Muscle of leg (tissue), 11 donors: ENCODE measurements around the gene PPM1A. TPM values are rescaled to one million over a fixed set of nuclear protein-coding genes. Genes with fewer than 3 reads are reported as not detected.

Experiments used
- DNase-seq: peaks from one replicate; pipeline ENCODE4 v3.0.0; 2013
- H3K27ac ChIP-seq: one replicate; pipeline ENCODE4 v1.5.1; 2013; ENCODE audit warnings: mild to moderate bottlenecking, low read length, control low read depth
- H3K27me3 ChIP-seq: one replicate; pipeline ENCODE4 v1.6.1; 2013; ENCODE audit warnings: low read length; ENCODE audit not compliant: control insufficient read depth, insufficient read depth
- H3K36me3 ChIP-seq: one replicate; pipeline ENCODE4 v1.6.1; 2013; ENCODE audit warnings: low read length; ENCODE audit not compliant: control insufficient read depth, insufficient read depth
- H3K4me1 ChIP-seq: one replicate; pipeline ENCODE4 v1.6.1; 2013; ENCODE audit warnings: low read length; ENCODE audit not compliant: control insufficient read depth, insufficient read depth
- H3K4me3 ChIP-seq: one replicate; pipeline ENCODE4 v1.5.1; 2013; ENCODE audit warnings: low read length, control low read depth
- H3K9me3 ChIP-seq: replicated peaks from 2 replicates; pipeline ENCODE4 v1.6.1; 2013; ENCODE audit warnings: low read depth, low read length; ENCODE audit not compliant: control insufficient read depth
- WGBS: methylation state at CpG from one replicate; pipeline ENCODE4 v1.1.5; 2013; ENCODE audit warnings: missing lambda C conversion rate; ENCODE audit not compliant: insufficient coverage; 5-methylcytosine and 5-hydroxymethylcytosine counted together
- polyA plus RNA-seq, 8 donors: library from polyadenylated mRNA; unstranded; fragments of 120-200 nt; gene quantifications; one replicate each; pipeline versions ENCODE4 v1.2.1 to v1.2.3, GENCODE V29; 2013; ENCODE audit warnings: inconsistent platforms in 1 of 8, low replicate concordance in 1 of 8; ENCODE audit not compliant: insufficient read length in 8 of 8, insufficient read depth in 1 of 8
- total RNA-seq: library from RNA; stranded (reverse); fragments of 120-200 nt; gene quantifications from one replicate; pipeline ENCODE4 v1.2.4, GENCODE V29; 2013

The PPM1A gene
- total and polyA plus RNA-seq, 9 donors: 31.8 to 60.0 (median 54.4) TPM

DNA sequence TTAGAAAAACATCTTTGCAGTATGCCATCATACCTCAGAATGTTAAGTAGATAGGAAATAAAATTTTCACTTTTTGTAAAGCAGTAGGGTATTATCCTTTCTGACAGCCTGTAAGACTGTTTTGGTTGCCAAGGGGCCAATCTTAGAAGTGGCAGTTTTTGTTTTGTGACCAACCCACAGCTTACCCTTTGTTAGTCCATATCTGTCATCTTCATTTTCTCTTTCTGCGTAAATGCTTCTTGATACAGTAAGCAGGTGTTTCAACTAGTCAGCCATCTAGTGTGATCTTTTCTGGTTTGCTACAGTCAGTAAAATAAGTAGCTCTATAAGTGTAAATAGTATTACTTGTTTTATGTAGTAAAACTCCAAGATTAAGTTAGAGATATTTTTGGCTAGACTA lies 8.8 kb downstream of the PPM1A start:
- no CpG with 5 or more reads among the region's 1 CpG for WGBS

DNA sequence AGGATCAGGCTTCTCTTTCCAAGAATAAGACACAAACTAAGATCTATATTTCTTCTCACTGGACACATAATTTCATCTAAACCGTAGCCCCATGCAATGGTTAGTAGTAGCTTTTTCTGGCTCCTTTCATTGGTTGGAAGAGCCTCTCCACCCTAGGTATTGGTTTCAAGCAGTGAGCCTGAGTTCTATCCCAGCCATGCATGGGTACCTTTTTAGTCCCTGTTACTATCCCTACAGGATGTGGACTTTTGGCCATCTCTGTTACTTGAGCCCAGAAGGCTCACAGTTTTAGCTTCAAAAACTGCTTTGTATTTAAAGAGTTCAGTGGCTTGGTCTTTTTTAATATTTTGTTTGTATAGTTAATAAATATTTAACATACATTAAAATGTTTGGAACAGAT lies 16.1 kb downstream of the PPM1A start:
- Histone ChIP-seq H3K27ac (no peak overlapping the region), H3K36me3 (no peaks in the 10 kb centered on the region), H3K9me3 (peaks cover 22% of the 10 kb centered on the region), H3K4me1 (no peaks in the 10 kb centered on the region), H3K27me3 (no peaks in the 10 kb centered on the region), H3K4me3 (no peak overlapping the region)
- no peak for DNase-seq
- 80% methylated on average over 1 of the region's 1 CpG for WGBS

More for the DNA sequence above, 8.8 kb downstream of the PPM1A start:
- no peaks in the 10 kb centered on the region for H3K27me3 ChIP-seq
- no peak overlapping the region for H3K27ac ChIP-seq
- no peak overlapping the region for H3K4me3 ChIP-seq
- H3K36me3 ChIP-seq: no peaks in the 10 kb centered on the region
- peaks cover 3% of the 10 kb centered on the region for H3K9me3 ChIP-seq
- no peak for DNase-seq
- no peaks in the 10 kb centered on the region for H3K4me1 ChIP-seq

DNA sequence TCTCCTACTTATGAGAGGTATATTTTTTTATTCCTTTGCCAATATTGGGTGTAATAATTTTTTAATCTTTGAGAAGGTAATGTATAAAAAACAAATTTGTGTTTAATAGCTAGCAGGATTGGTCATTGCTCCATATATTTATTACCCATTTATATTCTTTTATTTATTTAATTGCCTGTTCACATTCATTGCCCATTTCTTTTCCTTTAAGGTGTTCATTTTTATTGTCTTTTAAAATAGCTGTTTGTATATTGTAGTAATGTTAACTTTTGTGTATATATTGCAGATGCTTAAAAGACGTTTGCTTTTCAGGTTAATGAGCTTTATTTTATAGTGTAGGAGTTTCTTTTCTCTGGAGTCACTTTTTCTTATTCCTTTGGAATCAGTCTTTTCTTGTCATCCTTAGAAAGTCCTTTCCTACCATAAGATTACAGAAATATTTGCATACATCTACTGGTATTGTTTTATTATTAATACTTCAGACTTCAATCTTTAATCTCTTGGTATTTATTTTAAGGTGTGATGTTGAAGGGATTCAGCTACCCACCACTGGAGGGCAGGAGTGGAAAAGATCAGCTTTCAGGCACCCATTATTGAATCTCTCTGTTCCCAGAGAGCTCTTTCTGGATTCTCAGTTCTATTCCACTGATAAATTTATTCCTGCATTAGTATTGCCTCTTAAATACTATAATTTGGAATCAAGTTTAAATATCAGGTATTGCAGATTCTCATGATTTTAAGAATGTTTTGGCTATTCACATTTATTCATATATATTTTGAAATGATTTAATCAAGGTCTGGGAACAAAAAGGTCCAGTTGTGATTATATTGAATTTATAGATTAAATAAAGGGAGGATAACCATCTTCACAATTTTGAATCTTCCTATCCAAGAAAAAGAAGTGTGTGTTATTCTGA lies 17.3 kb downstream of the PPM1A start:
- no peaks in the 10 kb centered on the region for H3K36me3 ChIP-seq
- DNase-seq: no peak
- WGBS: no CpG with 5 or more reads among the region's 1 CpG
- peaks cover 22% of the 10 kb centered on the region for H3K9me3 ChIP-seq
- H3K4me3 ChIP-seq: no peak overlapping the region
- no peak overlapping the region for H3K27ac ChIP-seq
- no peaks in the 10 kb centered on the region for H3K4me1 ChIP-seq
- H3K27me3 ChIP-seq: no peaks in the 10 kb centered on the region

DNA sequence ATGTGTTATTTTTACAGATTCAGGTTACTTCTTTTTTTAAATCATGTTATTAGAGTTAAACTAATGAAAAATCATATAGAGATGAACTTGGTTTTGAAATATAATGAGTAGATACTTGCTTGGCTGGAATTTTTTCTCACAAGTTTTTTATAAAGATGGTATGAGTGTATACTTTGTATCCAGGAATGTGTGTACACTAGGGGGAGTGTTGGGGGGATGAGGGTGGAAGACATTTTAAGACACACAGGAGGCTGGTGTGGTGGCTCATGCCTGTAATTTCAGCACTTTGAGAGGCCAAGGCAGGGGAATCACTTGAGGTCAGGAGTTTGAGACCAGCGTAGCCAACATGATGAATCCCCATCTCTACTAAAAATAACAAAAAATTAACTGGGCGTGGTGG lies 23.2 kb downstream of the PPM1A start:
- H3K27ac ChIP-seq: no peak overlapping the region
- no peaks in the 10 kb centered on the region for H3K27me3 ChIP-seq
- WGBS: 100% methylated on average over 1 of the region's 2 CpGs
- no peak for DNase-seq
- no peaks in the 10 kb centered on the region for H3K9me3 ChIP-seq
- H3K36me3 ChIP-seq: no peaks in the 10 kb centered on the region
- no peak overlapping the region for H3K4me3 ChIP-seq
- H3K4me1 ChIP-seq: no peaks in the 10 kb centered on the region

DNA sequence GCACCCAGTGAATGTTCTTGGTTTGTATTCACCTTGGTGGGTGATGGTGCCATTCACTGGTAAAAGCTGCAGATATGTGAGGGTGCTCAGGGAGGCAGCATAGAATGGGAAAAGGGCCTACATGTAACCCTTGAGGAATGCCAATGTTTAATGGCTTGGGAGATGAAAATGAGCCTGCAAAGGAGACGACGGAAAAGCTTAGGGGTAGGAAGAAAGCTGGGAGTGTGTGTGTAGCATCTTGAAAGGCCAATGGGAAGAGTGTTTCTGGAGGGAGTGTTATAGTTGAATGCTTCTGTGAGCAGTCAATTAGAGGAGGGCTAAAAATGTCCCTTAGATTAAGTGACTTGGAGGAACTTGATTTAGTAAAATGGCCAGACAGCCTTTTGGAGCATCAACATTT lies 24.9 kb downstream of the PPM1A start:
- Histone ChIP-seq H3K27ac (no peak overlapping the region), H3K36me3 (no peaks in the 10 kb centered on the region), H3K27me3 (no peaks in the 10 kb centered on the region), H3K4me3 (no peak overlapping the region), H3K4me1 (no peaks in the 10 kb centered on the region), H3K9me3 (no peaks in the 10 kb centered on the region)
- no peak for DNase-seq
- WGBS: 77% methylated on average over 2 of the region's 2 CpGs

DNA sequence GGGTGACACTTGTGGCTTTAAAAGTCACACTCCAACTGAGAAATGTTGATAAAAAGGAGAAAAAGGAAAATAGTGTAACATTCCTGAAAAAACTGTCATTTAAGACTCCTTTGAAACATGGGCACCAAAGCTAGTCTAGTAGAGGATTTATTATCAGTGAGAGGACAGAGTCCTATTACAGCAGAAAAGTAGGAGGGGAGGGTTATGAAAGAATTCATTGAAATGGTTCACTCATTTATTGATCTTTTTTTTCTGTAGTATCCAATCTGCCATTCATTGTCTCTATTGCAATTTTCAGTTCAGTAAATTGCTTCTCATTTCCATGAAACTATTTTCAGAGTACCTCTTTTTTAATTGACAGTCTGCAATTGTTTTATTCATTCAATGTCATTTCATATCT lies 25.4 kb downstream of the PPM1A start:
- no peaks in the 10 kb centered on the region for H3K9me3 ChIP-seq
- no peak overlapping the region for H3K4me3 ChIP-seq

DNA sequence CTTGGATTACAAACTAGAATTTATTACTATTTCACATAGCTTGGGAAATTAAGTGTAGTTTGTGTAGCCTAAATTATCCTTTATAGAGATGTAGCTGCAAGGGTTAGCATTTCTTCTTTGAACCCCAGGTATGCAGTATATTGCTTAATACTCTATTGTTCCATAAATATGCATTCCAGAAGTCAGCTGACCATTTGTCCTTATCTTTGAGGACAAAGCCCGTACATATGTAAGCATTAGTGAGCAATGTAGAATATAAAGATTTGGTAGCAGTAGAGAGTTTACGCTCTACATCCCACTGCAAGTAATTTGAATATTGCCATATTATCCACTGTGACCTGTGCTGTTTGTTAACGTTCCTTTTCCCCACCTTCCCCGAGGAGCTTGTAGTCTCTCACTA lies 26.9 kb downstream of the PPM1A start:
- H3K9me3 ChIP-seq: no peaks in the 10 kb centered on the region
- no peak for DNase-seq
- H3K4me3 ChIP-seq: no peak overlapping the region
- no peaks in the 10 kb centered on the region for H3K4me1 ChIP-seq
- H3K27me3 ChIP-seq: no peaks in the 10 kb centered on the region
- whole genome bisulfite sequencing: 48% methylated on average over 2 of the region's 4 CpGs
- no peaks in the 10 kb centered on the region for H3K36me3 ChIP-seq
- H3K27ac ChIP-seq: no peak overlapping the region

More for the DNA sequence above, 25.4 kb downstream of the PPM1A start:
- no peak overlapping the region for H3K27ac ChIP-seq
- H3K36me3 ChIP-seq: no peaks in the 10 kb centered on the region
- H3K4me1 ChIP-seq: no peaks in the 10 kb centered on the region
- H3K27me3 ChIP-seq: no peaks in the 10 kb centered on the region
- DNase-seq: no peak

DNA sequence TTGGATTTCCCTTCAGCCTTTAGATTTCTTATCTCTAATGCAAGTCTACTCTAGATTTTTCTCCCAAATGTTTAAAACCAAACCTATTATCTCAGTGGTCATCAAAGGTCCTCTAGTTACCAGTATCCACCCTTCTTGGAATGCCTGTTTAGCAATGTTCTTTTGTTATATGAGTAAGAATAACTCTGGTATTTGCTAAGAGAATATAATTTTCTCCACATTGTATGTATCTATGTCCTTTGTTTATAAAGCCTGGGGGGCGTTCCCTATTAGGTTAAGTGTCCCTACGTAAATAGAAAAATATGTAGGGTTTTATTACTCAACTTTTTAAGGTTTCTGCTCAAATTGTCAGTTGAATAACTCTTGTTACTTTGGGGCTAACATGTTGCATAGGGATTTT lies 27.3 kb downstream of the PPM1A start:
- H3K4me1 ChIP-seq: no peaks in the 10 kb centered on the region
- no peak overlapping the region for H3K4me3 ChIP-seq
- H3K9me3 ChIP-seq: no peaks in the 10 kb centered on the region
- H3K27ac ChIP-seq: no peak overlapping the region
- DNase-seq: no peak
- WGBS: no CpG with 5 or more reads among the region's 2 CpGs
- no peaks in the 10 kb centered on the region for H3K36me3 ChIP-seq
- H3K27me3 ChIP-seq: no peaks in the 10 kb centered on the region

DNA sequence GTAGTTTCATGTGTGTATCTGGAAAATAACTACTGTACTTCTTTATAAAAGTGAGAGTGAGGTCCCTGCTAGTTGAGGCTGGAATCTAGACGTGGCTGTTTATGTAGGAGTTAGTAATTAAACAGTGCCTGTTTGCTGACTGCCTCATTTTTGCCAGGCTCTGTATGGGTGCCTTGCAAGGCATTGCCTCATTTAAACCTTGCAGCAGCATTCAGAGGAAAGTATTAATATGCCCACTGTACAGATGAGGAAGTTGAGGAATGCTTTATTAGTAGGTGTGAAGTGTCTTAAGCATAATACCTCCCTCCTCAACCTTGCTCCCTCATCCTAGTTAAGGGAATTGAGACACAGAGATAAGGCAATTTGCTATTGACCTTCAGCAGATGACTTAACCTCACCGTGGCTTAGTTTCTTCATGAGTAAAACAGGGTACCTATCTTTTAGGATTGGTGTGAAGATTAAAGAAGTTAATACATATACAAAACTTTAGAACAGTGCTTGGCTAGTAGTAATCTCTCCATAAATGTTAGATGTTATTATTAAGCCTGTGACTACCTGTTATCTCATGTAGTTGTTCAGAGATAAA lies 28.7 kb downstream of the PPM1A start:
- WGBS: no CpG with 5 or more reads among the region's 2 CpGs
- no peaks in the 10 kb centered on the region for H3K27me3 ChIP-seq
- H3K4me3 ChIP-seq: no peak overlapping the region
- DNase-seq: no peak
- no peaks in the 10 kb centered on the region for H3K9me3 ChIP-seq
- peaks cover 2% of the 10 kb centered on the region for H3K36me3 ChIP-seq
- no peaks in the 10 kb centered on the region for H3K4me1 ChIP-seq
- no peak overlapping the region for H3K27ac ChIP-seq

DNA sequence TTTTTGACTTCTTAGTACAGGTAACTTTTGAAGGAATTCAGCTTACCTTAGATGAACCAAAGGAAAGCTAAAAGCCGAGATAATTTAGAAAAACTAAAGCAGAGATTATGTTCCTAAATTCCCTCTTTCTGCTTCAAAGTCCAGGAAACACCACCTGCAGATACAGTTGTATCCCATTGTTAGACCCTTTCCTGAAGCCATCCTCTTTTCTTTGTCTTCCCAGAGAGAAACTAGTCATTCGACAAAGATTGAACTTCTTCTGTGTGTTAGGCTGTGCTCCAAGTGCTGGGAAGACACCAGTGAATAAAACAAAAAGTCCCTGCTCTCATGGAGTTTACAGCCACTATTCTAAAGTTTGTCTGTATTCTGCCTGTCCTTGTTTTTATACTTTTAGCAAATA lies 29.3 kb downstream of the PPM1A start:
- Histone ChIP-seq H3K27ac (no peak overlapping the region), H3K36me3 (peaks cover 8% of the 10 kb centered on the region), H3K27me3 (no peaks in the 10 kb centered on the region), H3K4me1 (no peaks in the 10 kb centered on the region), H3K9me3 (no peaks in the 10 kb centered on the region), H3K4me3 (no peak overlapping the region)
- WGBS: 83% methylated on average over 1 of the region's 2 CpGs
- DNase-seq: no peak
